ENCODE measurements around the gene COPZ1. TPM values are rescaled to one million over a fixed set of nuclear protein-coding genes. Genes with fewer than 3 reads are reported as not detected.

COPZ1 gene
- total and polyA plus RNA-seq, 9 of the 15 experiments (the other 6 are each of a cell fraction or from before 2014, with no cell fraction given), result 137 to 487 (median 233) TPM

DNA sequence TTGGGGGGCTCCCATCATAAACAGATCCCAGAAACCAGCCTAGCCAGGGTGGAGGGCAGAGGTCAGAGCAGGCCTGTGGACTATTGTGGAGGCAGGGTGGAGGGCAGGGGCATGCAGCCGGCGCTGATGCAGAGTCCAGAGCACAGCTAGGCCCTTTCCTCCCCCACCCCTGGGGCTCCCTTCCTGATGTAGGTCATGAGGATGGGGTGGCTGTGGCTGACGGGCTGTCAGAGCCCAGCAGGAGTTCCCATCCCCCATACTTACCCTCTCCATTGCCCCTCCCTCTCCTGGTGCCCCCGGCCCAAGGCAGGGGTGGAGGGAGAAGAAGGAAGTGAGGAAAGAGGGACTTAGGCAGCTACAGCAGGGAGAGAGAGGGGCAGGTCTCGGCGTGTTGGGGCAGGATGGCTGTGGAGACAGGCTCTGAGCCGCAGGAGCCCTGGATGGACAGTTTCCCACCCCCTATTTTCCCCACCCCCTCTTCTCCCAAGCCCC is 65.3 kb downstream of the COPZ1 start (continued):
- TF ChIP-seq RCOR1 (IDR thresholded peaks at IDR 0.05; ENCODE audit: borderline replicate concordance in 1 of 2, low read depth in 2 of 2, low read length in 2 of 2) (peak in 1 of 2 experiments; percentile 4; a peak in 1 of 4 replicates), FOXM1 (IDR thresholded peaks at IDR 0.05; ENCODE audit: low read depth) (no peak), FOXM1 (CRISPR knock-in tag; IDR thresholded peaks at IDR 0.05; ENCODE audit: low read depth) (0 out of 2 replicates have a peak, but pooled peaks have one; percentile 30), RBM17 (IDR thresholded peaks at IDR 0.05; ENCODE audit: borderline replicate concordance, low read depth, low read length) (no peak), ZNF165 (CRISPR knock-in tag; IDR thresholded peaks at IDR 0.05; ENCODE audit: borderline replicate concordance) (no peak), ZNF668 (CRISPR knock-in tag; IDR thresholded peaks at IDR 0.05) (no peak), TCF7L2 (IDR thresholded peaks at IDR 0.05; ENCODE audit: low read depth, low read length) (no peak), MEIS2 (IDR thresholded peaks at IDR 0.05; ENCODE audit: partially characterized antibody) (peak; percentile 60), FOXK1 (CRISPR knock-in tag; IDR thresholded peaks at IDR 0.05; ENCODE audit: borderline replicate concordance) (no peak), SIN3A (IDR thresholded peaks at IDR 0.05; ENCODE audit: borderline replicate concordance in 2 of 2, control insufficient read depth in 1 of 2, low read depth in 2 of 2, low read length in 2 of 2) (peak in 1 of 2 experiments; percentile 49; a peak in 1 of 4 replicates), ELF2 (CRISPR knock-in tag; IDR thresholded peaks at IDR 0.05) (no peak), BRD4 (IDR thresholded peaks at IDR 0.05) (no peak), ZC3H4 (CRISPR knock-in tag; IDR thresholded peaks at IDR 0.05; ENCODE audit: borderline replicate concordance) (no peak), RB1 (IDR thresholded peaks at IDR 0.05; ENCODE audit: low read depth) (no peak), ZFPM2 (CRISPR knock-in tag; IDR thresholded peaks at IDR 0.05) (no peak), FOSL1 (tag; conservative IDR thresholded peaks at IDR 0.05) (no peak), ZNF561 (CRISPR knock-in tag; conservative IDR thresholded peaks at IDR 0.05) (no peak), EHMT2 (IDR thresholded peaks at IDR 0.05) (no peak), PML (IDR thresholded peaks at IDR 0.05; ENCODE audit: low read length) (0 out of 2 replicates have a peak, but pooled peaks have one; percentile 4), ZNF589 (CRISPR knock-in tag; IDR thresholded peaks at IDR 0.05; ENCODE audit: low read depth) (no peak)
- TF ChIP-seq, protein P1, sequence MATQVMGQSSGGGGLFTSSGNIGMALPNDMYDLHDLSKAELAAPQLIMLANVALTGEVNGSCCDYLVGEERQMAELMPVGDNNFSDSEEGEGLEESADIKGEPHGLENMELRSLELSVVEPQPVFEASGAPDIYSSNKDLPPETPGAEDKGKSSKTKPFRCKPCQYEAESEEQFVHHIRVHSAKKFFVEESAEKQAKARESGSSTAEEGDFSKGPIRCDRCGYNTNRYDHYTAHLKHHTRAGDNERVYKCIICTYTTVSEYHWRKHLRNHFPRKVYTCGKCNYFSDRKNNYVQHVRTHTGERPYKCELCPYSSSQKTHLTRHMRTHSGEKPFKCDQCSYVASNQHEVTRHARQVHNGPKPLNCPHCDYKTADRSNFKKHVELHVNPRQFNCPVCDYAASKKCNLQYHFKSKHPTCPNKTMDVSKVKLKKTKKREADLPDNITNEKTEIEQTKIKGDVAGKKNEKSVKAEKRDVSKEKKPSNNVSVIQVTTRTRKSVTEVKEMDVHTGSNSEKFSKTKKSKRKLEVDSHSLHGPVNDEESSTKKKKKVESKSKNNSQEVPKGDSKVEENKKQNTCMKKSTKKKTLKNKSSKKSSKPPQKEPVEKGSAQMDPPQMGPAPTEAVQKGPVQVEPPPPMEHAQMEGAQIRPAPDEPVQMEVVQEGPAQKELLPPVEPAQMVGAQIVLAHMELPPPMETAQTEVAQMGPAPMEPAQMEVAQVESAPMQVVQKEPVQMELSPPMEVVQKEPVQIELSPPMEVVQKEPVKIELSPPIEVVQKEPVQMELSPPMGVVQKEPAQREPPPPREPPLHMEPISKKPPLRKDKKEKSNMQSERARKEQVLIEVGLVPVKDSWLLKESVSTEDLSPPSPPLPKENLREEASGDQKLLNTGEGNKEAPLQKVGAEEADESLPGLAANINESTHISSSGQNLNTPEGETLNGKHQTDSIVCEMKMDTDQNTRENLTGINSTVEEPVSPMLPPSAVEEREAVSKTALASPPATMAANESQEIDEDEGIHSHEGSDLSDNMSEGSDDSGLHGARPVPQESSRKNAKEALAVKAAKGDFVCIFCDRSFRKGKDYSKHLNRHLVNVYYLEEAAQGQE (IDR thresholded peaks at IDR 0.05; ENCODE audit: borderline replicate concordance), result no peak
- TF ChIP-seq, protein P1 (CRISPR knock-in tag; IDR thresholded peaks at IDR 0.05; ENCODE audit: low read depth), result no peak
